ENCODE data around the gene GABRR3.

Gene GABRR3

GRCh38 chr3:97954228-97954827 is 80.8 kb downstream of the GABRR3 start:
- no peak for DNase-seq

GRCh38 chr3:97952872-97953271 is 82.2 kb downstream of the GABRR3 start:
- no peak for DNase-seq

- no peak for DNase-seq
Measured at GRCh38 chr3:97952280-97952679, 82.8 kb downstream of the GABRR3 start.

- no peak for DNase-seq
Measured at GRCh38 chr3:97950360-97950759, 84.8 kb downstream of the GABRR3 start.

- DNase-seq = no peak
Measured at GRCh38 chr3:97949743-97950142, 85.4 kb downstream of the GABRR3 start.

- no peak for DNase-seq
Measured at GRCh38 chr3:97949110-97949485, 86.0 kb downstream of the GABRR3 start.

DNA sequence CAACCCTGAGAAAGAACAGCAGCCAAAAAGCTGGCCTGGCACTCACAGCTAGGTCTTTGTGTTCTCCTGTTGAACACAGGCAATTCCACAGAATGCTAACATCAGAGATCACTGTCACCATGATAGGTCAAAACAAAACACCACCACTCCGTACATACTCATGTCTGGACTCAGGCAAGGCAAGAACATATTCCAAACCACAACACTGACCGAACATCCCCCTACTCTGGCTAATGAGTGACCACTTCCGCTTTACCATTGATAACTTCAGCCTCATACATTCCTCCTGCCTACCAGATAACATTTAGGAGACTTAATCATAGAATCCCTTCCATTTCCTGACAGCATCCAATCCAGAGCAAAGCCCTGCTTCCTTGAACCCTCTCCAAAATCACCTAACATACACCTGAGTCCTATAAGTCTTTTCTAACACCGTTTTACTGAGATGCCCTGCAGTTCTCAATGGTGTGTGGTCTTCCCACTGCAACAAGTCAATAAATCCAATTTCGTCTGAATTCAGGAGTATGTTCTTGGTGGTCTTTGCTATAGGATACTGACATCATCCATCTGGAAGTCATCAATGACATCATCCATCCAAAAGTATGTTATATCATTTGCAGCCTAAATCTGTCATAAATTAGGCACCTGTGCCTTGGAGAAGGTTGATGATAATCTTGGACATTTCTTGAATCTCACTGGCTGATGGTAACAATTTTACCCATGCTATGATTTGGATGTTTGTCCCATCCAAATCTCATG is 86.6 kb downstream of the GABRR3 start:
- no peak for DNase-seq

- no peak for DNase-seq
Measured at GRCh38 chr3:97942801-97943546, 92.1 kb downstream of the GABRR3 start.

DNA sequence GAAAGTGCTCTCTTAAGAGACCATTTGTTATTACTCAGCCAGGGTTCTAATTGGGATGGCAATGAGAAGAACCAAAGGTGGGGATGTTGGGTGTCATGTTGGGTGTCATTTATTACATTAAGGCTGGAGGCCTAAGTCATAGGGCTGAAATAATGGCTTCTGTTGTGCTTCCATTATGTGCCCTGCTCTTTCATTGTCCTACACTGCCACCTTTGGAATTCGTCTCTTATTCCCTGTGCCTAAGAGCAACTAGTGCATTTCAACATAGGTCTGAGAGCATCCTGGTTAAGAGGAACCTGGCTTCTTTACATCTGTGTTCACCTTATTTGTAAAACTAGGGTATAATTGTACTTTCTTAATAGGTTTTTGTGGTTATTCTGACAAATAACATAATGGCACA is 95.1 kb downstream of the GABRR3 start:
- no peak for DNase-seq

DNA sequence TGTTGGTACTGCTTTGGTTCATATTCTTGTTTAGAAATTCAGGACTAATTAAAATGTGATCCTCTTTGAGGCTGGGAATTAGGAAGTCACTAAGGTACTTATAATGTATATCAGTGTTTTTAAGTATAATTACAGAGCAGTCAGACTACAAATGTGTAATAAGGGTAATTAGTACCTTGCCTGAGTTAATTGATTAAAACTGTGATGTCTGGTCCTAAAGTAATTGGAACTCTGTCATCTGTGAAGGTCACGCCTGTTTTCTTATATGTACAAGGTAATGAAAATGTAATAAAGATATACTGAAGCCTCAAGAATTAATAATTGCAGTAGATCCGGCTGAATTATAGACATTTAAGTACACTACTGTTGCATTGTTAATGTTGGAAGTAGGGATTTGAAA is 95.7 kb downstream of the GABRR3 start:
- DNase-seq = no peak

DNA sequence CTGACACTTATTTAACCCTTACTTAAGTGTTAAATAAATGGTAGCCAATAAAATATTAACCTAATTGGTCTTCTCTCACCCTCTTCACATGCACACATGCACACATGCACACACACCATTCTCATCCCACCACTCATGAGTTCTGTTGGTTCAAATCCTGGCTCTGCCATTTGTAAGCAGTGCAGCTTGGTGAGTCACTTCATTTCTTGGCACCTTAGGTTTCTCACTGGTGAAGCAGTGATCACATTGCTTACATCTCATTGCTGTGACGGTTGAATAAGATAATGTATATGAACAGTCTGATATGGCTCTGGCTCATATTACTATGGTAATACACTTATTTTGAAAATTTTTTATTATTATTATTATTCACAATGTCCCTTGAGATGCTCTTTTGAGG is 96.7 kb downstream of the GABRR3 start:
- no peak for DNase-seq

GRCh38 chr3:97937205-97937604 is 97.9 kb downstream of the GABRR3 start:
- no peak for DNase-seq

GRCh38 chr3:97935842-97936241 is 99.3 kb downstream of the GABRR3 start:
- no peak for DNase-seq

All from SHP77 treated with DMSO at 0.1 percent for 48 hours (cell line).